Cardiac fibroblast (primary cell): ENCODE data around the gene ETV5.

ENCODE experiments used
- DNase-seq, 2 donors: peaks; one replicate each; pipeline versions ENCODE4 v3.0.0 to v3.0.0-alpha.2; 2010; ENCODE audit warnings: low read depth in 2 of 2
- H3K4me3 ChIP-seq, 2 donors: replicated peaks in 1 of 2; 1 replicate in 1 of 2; 2 replicates in 1 of 2; pipeline ENCODE4 v1.5.1; 2011; ENCODE audit warnings: low read depth in 2 of 2, low read length in 2 of 2, mild to moderate bottlenecking in 2 of 2, moderate library complexity in 1 of 2
- TF ChIP-seq, protein P1 (sequence below): IDR thresholded peaks from one replicate; pipeline ENCODE4 v1.5.1; 2011; ENCODE audit warnings: low read depth, mild to moderate bottlenecking, low read length, inconsistent platforms

Gene ETV5

GRCh38 chr3:186048119-186048518, 60.8 kb downstream of the ETV5 start:
- no peak overlapping the region for H3K4me3 ChIP-seq
- TF ChIP-seq, protein P1, sequence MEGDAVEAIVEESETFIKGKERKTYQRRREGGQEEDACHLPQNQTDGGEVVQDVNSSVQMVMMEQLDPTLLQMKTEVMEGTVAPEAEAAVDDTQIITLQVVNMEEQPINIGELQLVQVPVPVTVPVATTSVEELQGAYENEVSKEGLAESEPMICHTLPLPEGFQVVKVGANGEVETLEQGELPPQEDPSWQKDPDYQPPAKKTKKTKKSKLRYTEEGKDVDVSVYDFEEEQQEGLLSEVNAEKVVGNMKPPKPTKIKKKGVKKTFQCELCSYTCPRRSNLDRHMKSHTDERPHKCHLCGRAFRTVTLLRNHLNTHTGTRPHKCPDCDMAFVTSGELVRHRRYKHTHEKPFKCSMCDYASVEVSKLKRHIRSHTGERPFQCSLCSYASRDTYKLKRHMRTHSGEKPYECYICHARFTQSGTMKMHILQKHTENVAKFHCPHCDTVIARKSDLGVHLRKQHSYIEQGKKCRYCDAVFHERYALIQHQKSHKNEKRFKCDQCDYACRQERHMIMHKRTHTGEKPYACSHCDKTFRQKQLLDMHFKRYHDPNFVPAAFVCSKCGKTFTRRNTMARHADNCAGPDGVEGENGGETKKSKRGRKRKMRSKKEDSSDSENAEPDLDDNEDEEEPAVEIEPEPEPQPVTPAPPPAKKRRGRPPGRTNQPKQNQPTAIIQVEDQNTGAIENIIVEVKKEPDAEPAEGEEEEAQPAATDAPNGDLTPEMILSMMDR: no peak
- no peak for DNase-seq

- TF ChIP-seq, protein P1: no peak
- no peak overlapping the region for H3K4me3 ChIP-seq
These were observed 62.1 kb downstream of the ETV5 start for GRCh38 chr3:186046838-186047237.

DNA sequence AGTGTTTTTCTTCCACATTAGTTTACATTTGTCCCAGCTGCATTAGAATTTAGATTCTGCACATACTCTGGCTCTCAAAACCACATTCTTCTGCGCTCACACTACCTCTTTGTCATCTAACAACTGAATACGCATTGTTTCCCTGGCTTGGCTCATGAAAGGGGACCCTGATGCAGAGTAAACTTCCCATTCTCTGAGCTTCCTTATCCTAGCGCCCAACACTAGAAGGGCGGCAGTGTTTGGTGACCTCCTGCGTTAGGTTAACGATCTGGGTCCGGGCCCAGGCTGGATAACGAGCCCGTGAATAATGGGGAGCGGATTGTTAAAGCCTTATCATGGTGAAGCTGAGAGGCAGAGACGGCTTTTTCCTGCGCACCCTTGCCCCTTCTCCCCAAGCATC, 63.9 kb downstream of the ETV5 start:
- TF ChIP-seq, protein P1: no peak
- no peak overlapping the region for H3K4me3 ChIP-seq
- DNase-seq: peak in 1 of 2 donors; percentile 15

More at GRCh38 chr3:186046838-186047237, 62.1 kb downstream of the ETV5 start:
- no peak for DNase-seq

- H3K4me3 ChIP-seq: no peak overlapping the region
- TF ChIP-seq, protein P1: no peak
- DNase-seq: no peak
These were observed 64.5 kb downstream of the ETV5 start for GRCh38 chr3:186044427-186044826.

DNA sequence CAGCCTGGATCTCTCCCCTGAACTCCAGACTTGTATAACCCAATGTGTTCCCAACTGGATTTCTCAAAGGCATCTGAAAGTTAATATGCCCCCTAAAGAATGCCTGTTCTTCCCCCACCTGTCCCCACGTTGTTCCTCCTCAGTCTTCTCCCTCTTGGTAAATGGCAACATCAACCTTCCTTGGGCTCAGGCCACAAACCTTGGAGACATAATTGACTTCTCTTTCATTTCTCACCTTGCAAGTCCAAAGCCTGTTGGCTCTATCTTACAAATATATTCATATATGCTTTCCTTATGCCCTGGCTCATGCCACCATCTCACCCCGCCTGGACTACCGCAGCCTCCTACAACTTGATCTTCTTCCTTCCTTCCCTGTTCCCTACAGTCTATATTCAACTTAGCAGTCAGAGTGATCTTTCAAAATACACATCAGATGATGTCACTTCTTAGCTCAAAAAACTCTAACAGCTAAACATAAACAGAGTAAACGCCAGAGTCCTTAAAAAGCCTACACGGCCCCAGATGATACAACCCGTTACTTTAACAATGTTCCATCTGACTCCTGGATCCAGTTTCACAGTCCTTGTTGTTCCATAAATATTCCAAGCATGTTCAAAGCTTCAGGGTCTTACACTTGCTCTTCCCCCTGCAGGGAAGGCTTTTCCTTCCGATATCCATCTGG, 66.2 kb downstream of the ETV5 start:
- H3K4me3 ChIP-seq: no peak overlapping the region
- no peak for DNase-seq
- TF ChIP-seq, protein P1: no peak

- TF ChIP-seq, protein P1: no peak
These were observed 66.9 kb downstream of the ETV5 start for GRCh38 chr3:186042036-186042435.

DNA sequence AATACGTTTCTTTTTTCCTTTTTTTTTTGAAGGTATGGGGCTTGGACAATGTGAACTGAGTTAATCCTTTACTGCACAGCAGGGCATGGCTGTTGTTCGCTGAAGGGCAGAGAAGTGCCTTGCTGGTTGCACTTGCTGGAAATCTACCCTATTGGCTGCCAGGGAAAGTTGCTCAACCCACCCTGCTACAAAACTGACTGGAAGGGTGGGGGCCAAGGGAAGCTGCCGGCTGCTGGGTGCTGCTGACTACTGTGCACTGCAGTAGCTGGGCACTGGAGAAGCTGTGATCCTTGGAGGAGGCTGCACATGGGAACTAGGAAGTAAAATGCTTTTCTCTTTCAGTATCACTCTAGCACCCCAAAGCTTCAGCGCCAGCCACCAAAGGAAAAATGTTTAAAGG, 70.5 kb downstream of the ETV5 start:
- TF ChIP-seq, protein P1: no peak

More at GRCh38 chr3:186042036-186042435, 66.9 kb downstream of the ETV5 start:
- H3K4me3 ChIP-seq: no peak overlapping the region
- DNase-seq: no peak

More for the DNA sequence above, 70.5 kb downstream of the ETV5 start:
- H3K4me3 ChIP-seq: no peak overlapping the region
- DNase-seq: no peak
